AG08396 (cell line): ENCODE measurements around the gene NCBP3.

Experiments used
- DNase-seq: peaks from one replicate; pipeline ENCODE4 v3.0.0; 2012; ENCODE audit warnings: low spot score, mixed read lengths

NCBP3 gene

GRCh38 chr17:3845621-3846436 lies at the start of gene NCBP3:
NCBP3 (minus strand) TSS chr17:3846246; CDS start chr17:3846223, 23 bp downstream.
- peak; percentile 98 for DNase-seq

- no peak for DNase-seq
Observed at GRCh38 chr17:3895354-3895753, 49.3 kb upstream of the NCBP3 start.

- DNase-seq = no peak
Observed at GRCh38 chr17:3894911-3895343, 48.9 kb upstream of the NCBP3 start.

- no peak for DNase-seq
Observed at GRCh38 chr17:3894188-3894587, 48.1 kb upstream of the NCBP3 start.

GRCh38 chr17:3893720-3894116 lies 47.7 kb upstream of the NCBP3 start:
- no peak for DNase-seq

DNA sequence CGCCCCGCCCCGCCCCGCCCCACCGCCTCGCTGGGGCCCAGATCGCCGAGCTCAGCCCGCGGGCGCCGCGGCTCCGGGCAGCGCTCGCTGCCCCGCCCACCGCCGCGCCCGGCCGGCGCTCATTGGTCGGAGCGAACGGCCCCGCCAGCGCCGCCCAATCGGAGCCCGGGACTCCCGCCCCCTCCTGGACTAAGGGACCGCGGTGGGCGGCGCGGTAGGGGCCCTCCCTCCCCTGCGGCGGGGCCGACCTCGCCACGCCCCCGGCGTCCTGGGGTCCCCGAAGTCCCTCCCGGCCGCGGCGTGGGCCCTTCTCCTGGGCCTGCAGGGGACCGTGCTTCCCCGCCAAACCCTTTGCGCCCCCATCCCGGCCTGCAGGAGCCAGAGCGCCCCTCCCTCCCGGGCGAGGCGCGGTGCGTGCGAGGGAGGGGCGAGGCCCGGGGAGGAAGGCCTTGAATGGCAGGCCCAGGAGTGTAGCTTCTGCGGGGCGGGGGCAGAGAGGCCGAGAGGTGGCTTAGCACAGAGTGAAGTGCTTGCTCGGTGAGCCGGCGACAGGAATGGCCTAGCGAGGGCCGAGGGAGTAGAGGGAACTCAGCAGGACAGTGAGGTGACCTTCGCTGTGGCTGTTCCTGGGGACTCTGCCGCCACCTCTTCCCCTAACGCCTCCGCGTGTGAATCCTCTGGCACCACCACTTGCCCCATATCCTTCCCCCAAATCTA lies 47.1 kb upstream of the NCBP3 start, which contains the start of gene CAMKK1:
Gene CAMKK1, minus strand, starts transcription at position 51 of the 717 bp plus-strand sequence. CDS start 7,366 bp downstream, outside the sequence.
- DNase-seq = peak; percentile 99

DNA sequence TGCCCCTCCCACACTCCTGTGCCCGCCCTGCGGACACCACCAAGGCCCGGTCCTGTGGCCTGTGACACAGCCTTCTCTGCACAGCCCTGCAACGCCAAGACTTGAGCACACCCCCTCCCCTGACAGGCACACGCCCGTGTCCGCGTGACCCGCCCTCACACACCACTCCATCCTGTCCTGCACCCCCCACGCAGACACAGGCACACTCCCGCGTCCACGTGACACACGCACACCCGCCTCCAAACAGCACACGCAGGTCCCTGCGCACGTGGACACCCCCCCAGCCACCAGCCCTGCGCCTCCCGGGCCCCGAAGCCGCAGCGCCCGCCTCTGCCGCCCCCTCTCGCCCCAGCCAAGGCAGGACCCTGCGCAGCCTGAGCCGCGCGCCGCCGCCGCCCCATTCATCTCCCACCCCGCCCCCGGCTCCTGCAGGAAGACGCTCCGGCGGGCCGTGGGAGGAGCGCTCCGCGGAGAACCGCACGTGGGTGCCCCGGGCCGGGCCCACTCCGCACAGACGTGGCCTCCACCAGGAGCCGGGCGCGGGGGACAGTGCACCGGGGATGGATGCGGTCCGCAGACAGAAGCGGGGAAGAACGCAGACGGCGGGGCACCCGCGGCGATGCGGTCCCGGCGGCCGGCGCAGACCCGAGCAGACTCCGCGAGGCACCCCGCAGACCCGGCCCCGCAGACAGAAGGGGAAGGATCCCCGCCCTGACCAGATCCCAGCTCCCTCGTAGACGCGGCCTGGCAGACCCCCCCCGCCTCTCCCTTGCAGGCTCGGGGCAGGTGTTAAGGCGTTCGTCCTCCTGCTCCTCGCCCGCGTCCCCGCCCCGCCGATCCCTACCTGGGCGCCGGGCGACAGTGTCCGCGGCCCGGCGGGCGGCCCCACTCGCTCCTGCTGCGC lies 46.3 kb upstream of the NCBP3 start:
- DNase-seq = peak; percentile 83

DNA sequence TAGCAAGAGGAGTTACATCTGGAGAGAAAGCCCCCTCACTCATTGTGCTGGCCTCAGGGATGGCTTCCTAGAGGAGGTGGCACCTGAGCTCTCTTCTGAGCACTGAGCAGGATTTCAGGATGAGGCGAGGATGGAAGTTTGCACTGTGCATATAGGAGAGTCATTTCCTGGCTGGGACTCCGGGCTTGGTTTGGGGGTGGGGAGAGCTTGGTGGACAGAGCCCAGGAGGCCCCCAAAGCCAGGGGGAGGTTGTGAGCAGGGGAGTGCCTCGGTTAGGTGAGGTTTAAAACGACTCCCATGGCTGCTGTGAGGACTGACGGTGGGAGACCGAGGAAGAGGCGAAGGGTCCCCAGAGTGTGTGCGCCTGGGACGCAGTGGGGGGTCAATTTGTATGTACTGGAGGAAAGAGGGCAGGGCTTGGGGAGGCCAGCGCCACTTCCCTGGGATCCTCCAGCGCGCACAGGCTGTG lies 45.6 kb upstream of the NCBP3 start:
- DNase-seq = no peak

DNA sequence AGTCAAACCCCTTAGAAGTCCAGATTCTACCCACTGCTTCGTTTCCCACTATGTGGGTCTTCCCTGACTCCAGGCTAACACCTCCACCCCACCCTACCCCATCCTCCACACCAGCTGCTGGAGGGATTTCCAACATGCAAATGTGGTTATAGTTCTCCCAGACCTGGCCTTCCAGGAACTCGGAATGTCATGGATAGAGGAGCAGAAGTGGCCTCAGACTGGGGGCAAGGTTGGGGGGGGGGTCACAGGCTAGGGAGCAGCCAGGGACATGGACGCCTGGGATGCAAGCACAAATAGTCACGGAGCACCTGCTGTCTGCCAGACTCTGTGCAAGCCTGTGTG lies 44.8 kb upstream of the NCBP3 start:
- no peak for DNase-seq

GRCh38 chr17:3890082-3890877 lies 44.2 kb upstream of the NCBP3 start:
- peak; percentile 95 for DNase-seq

- no peak for DNase-seq
Observed at GRCh38 chr17:3889325-3890012, 43.4 kb upstream of the NCBP3 start.

DNA sequence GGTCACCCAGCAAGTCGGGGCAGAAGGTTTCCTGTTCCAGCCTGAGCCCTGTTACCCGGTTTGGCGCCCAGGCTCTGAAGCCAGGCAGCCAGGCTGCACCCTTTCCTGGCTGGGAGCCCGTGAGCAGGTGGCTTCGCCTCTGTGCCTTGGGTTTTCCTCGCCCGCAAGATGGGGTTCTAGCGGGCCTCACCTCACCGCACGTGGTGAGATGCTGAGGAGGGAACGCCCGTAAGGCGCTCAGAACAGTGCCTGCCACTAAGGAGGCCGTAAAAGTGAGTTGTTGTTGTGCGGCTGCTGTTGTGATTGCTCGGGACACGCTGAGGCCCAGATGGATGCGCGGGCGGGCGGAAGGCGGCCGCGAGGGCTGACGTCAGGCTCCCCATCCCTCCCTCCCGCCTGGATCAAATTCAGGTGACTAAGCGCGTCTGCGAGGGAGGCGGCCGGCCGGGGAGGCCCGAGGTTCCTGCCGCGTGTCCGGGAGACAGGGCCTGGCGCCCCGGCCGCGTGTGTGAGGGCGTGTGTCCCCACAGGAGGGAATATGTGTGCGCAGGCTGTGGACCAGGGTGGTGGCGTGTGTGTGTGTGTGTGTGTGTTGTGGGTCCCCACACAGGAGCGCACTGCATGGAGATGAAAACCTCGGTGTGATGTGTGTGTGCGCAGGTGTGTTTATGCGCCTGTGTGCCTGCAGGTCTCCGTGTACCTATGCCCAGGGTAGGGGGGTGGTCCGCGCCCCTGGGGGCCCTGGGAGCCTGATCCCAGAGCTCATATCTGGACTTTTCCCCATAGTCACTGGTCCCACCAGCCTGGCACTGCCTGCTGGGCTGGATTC lies 42.5 kb upstream of the NCBP3 start:
- peak; percentile 90 for DNase-seq

- no peak for DNase-seq
Observed at GRCh38 chr17:3887804-3888203, 41.8 kb upstream of the NCBP3 start.

- no peak for DNase-seq
Observed at GRCh38 chr17:3887394-3887793, 41.3 kb upstream of the NCBP3 start.

- DNase-seq = no peak
Observed at GRCh38 chr17:3886776-3887175, 40.7 kb upstream of the NCBP3 start.

GRCh38 chr17:3885970-3886369 lies 39.9 kb upstream of the NCBP3 start:
- peak; percentile 81 for DNase-seq

GRCh38 chr17:3885271-3885670 lies 39.2 kb upstream of the NCBP3 start:
- DNase-seq = no peak

DNA sequence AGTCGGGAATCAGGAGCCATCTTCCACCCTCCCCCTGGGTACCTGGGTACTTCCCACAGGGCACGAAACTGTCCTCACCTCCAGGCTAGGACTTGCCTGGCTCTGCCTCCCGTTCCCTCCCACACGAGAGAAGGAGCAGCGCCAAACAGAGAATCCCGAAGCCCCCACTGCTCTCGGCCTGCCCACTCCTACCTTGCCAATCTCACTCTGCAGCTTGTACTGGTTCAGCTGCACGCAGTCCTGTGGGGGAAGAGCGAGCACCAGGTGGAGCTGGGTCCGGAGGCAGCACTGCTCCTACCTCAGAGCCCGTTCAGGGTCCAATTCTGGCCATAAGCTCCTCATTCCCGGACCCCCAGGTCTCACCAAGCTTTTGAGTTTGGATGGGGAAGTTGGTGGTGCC lies 38.1 kb upstream of the NCBP3 start:
- no peak for DNase-seq

GRCh38 chr17:3882276-3882675 lies 36.2 kb upstream of the NCBP3 start:
- no peak for DNase-seq

- DNase-seq = no peak
Observed at GRCh38 chr17:3880983-3881382, 34.9 kb upstream of the NCBP3 start.
